GM12892 (cell line): Measurements from ENCODE around the gene SPATC1L.

Experiments
- POLR2A ChIP-seq: IDR thresholded peaks from 2 replicates; pipeline ENCODE4 v1.6.1; 2011; ENCODE audit warnings: low read depth, low read length, control low read depth
- TAF1 ChIP-seq: IDR thresholded peaks from 2 replicates; pipeline ENCODE4 v1.6.1; 2011; ENCODE audit warnings: low read depth, mild to moderate bottlenecking, control low read depth, low read length, borderline replicate concordance

DNA sequence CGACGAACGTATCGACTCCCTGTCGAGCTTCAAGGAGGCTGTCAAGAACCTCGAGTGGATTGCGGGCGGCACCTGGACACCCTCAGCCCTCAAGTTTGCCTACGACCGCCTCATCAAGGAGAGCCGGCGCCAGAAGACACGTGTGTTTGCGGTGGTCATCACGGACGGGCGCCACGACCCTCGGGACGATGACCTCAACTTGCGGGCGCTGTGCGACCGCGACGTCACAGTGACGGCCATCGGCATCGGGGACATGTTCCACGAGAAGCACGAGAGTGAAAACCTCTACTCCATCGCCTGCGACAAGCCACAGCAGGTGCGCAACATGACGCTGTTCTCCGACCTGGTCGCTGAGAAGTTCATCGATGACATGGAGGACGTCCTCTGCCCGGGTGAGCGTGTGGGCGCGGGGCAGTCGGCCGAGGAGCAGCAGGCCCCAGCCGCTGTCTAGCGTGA lies 58.4 kb downstream of the SPATC1L start:
- TF ChIP-seq POLR2A (no peak), TAF1 (no peak)
